BJ (cell line): Measurements from ENCODE around the gene IFNG. TPM values are rescaled to one million over a fixed set of nuclear protein-coding genes. Genes with fewer than 3 reads are reported as not detected.

Experiments used
- CTCF ChIA-PET: fragments of 350-600 bp; formaldehyde crosslinking; extraction: SDS; loops from one replicate; lab custom pipeline; 2021; ENCODE audit warnings: antibody characterized with exemption, inconsistent platforms; lab: Yijun Ruan, JAX
- POLR2A ChIA-PET: fragments of 300-600 bp; sonication (Branson Sonifier 250); formaldehyde crosslinking; extraction: SDS; loops from one replicate; lab custom pipeline; 2021; ENCODE audit warnings: antibody characterized with exemption; lab: Charles Lee
- DNase-seq: peaks from one replicate; pipeline ENCODE4 v3.0.0-alpha.2; 2011; ENCODE audit warnings: low read depth
- H3K27me3 ChIP-seq: 2 replicates; pipeline ENCODE4 v1.6.0; 2011; ENCODE audit warnings: low read length; ENCODE audit not compliant: control insufficient read depth, insufficient read depth
- H3K36me3 ChIP-seq: 2 replicates; pipeline ENCODE4 v1.5.1; 2011; ENCODE audit warnings: low read length; ENCODE audit not compliant: control insufficient read depth, insufficient read depth
- H3K4me3 ChIP-seq: 2 replicates; pipeline ENCODE4 v1.5.1; 2011; ENCODE audit warnings: low read depth, mild to moderate bottlenecking, control low read depth, low read length
- polyA plus RNA-seq: library from polyadenylated mRNA; depleted of rRNA; stranded (reverse); fragments of >200 nt; gene quantifications from 2 replicates; pipeline ENCODE4 v1.2.3, GENCODE V29; 2011
- TF ChIP-seq, protein P1 (sequence below): IDR thresholded peaks from 2 replicates; pipeline ENCODE4 v1.5.1; 2011; ENCODE audit warnings: low read depth, mild to moderate bottlenecking, control low read depth, inconsistent platforms, low read length, moderate library complexity; ENCODE audit not compliant: insufficient read depth

The IFNG gene
- polyA plus RNA-seq, 1 experiment: not detected

DNA sequence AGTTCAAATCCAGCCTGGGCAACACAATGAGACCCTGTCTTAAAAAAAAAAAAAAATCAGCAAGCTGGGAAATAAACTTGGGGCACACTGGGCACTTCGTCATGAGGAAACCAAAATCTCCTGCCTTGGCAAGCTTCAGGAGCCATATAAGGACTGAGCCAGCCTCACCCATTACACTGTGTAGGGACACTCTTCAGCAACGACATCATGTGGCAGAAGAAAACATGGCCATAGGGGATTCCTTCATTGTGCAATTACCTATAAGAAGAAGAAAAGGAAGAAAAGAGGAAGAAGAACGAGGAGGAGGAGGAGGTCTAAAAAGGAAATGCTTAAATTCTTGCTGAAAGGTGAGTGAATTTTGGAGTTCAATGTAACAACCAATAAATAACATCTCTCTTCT, 26.1 kb upstream of the IFNG start:
- POLR2A ChIA-PET: no interaction called here
- DNase-seq: no peak
- peaks cover 7% of the 10 kb centered on the region; the same call in 1 of the 2 replicates for H3K27me3 ChIP-seq
- TF ChIP-seq, protein P1, sequence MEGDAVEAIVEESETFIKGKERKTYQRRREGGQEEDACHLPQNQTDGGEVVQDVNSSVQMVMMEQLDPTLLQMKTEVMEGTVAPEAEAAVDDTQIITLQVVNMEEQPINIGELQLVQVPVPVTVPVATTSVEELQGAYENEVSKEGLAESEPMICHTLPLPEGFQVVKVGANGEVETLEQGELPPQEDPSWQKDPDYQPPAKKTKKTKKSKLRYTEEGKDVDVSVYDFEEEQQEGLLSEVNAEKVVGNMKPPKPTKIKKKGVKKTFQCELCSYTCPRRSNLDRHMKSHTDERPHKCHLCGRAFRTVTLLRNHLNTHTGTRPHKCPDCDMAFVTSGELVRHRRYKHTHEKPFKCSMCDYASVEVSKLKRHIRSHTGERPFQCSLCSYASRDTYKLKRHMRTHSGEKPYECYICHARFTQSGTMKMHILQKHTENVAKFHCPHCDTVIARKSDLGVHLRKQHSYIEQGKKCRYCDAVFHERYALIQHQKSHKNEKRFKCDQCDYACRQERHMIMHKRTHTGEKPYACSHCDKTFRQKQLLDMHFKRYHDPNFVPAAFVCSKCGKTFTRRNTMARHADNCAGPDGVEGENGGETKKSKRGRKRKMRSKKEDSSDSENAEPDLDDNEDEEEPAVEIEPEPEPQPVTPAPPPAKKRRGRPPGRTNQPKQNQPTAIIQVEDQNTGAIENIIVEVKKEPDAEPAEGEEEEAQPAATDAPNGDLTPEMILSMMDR: no peak
- no peaks in the 10 kb centered on the region for H3K36me3 ChIP-seq
- CTCF ChIA-PET: no interaction called here
- no peak overlapping the region for H3K4me3 ChIP-seq

DNA sequence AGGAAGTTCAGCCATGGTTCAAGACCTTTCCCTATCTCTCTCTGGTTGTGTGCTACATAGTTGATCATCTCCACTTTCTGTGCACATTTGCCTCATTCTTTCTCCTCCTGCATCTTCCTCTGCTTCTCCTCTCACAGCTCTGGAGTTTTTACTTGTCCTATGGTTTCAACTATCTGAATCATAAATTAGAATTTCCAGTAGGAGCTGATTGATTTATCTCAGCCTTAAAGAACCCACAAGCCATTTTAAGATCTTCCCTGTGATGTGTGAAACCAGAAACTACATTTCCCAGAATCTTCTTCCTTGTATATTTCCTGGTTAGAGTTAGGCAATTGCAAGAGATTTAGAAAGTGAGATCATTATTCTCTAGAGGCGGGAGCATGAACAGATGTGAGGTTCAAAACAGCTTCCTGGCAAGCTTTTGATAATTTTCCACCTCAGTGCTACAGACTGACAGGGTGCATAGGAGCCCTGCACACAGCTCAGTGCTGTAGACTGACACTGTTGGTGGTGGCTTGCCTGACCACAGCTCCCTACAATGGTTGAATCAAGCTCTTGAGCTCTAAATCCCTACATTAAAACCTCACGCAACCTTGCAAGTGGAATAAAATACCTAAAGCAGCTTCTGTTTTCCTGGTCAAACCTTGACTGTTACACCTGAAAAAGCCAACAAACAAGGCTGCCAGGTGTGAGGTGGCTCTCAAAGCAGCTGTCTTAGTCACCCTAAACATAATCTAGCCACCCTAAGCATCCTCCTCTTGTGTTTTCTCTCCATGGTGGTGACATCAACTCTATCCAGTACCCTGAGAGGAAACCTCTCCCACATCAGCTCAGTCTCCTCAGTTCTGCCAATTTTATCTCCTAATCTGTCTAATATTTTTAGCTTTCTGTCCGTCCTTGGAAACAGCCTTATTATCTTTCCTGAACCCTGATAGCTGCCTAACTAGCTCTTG, 21.5 kb upstream of the IFNG start:
- CTCF ChIA-PET: interaction anchor here (2.2 kb wide), 1 partner anchor 23 kb away, joined by 7 read pairs; no protein-coding TSS in a partner anchor
- POLR2A ChIA-PET: no interaction called here
- H3K4me3 ChIP-seq: no peak overlapping the region
- no peaks in the 10 kb centered on the region for H3K36me3 ChIP-seq
- peaks cover 1% of the 10 kb centered on the region; the same call in 1 of the 2 replicates for H3K27me3 ChIP-seq
- TF ChIP-seq, protein P1: no peak
- DNase-seq: no peak

DNA sequence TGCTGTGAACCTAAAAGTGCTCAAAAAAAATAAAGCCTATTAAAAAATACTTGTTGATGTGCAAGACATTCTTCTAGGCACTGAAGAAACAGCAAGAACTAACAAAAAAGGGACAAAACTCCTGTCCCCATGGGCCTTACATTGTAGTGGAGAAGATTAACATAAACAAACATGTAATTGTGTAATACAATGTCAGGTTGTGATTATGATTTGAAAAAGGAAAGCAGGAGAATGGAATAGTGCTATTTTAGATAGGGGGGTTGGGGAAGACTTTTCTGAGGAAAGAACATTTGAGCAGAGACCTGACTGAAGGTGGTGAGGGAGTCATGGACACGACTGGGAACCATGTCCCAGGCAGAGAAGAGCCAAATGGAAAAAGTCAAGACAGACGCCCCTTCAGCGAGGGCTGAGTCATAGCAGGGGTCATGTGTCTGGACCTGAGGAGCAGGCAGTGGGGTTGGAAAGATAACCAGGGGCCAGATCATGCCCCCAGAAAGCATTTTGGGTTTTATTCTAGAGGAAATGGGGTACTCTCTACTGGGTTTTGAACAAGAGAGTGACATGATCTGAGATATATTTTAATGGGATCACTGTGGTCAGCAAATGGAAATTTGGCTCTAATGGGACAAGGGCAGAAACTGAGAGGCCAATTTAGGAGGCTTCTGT, 19.4 kb upstream of the IFNG start:
- no peak for DNase-seq
- H3K36me3 ChIP-seq: no peaks in the 10 kb centered on the region
- H3K4me3 ChIP-seq: no peak overlapping the region
- ChIA-PET POLR2A (no interaction called here), CTCF (no interaction called here)
- TF ChIP-seq, protein P1: no peak
- peaks cover 1% of the 10 kb centered on the region; the same call in 1 of the 2 replicates for H3K27me3 ChIP-seq

DNA sequence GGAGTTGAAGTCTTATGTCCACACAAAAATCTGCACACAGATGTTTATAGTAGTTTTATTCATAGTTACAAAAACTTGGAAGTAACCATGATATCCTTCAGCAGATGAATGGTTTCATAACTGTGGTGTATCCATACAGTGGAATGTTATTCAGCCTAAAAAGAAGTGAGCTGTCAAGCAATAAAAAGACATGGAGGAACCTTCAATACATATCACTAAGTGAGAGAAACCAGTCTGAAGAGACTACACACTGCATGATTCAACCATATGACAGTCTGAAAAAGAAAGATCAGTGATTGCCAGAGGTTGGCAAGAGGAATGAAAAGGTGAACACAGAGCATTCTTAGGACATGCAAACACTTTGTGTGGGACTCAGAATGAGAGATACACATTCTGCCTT, 18.6 kb upstream of the IFNG start:
- peaks cover 1% of the 10 kb centered on the region; the same call in 1 of the 2 replicates for H3K27me3 ChIP-seq
- CTCF ChIA-PET: no interaction called here
- no peak for DNase-seq
- TF ChIP-seq, protein P1: no peak
- no peak overlapping the region for H3K4me3 ChIP-seq
- no peaks in the 10 kb centered on the region for H3K36me3 ChIP-seq
- POLR2A ChIA-PET: no interaction called here

- ChIA-PET POLR2A (no interaction called here), CTCF (interaction anchor here (2.0 kb wide), 1 partner anchor 19 kb away, joined by 9 read pairs; the partner anchor contains the start of gene IFNG)
- H3K4me3 ChIP-seq: no peak overlapping the region
- TF ChIP-seq, protein P1: no peak
- no peaks in the 10 kb centered on the region for H3K36me3 ChIP-seq
- no peak for DNase-seq
- H3K27me3 ChIP-seq: peaks cover 1% of the 10 kb centered on the region; the same call in 1 of the 2 replicates
Observed at GRCh38 chr12:68177562-68177961, 18.0 kb upstream of the IFNG start.
